CD4-positive, alpha-beta T cell treated with Interleukin-1 beta for 1 hour (primary cell): Measurements from ENCODE around the gene NGDN.

Experiments
- DNase-seq, 2 donors: peaks; one replicate each; pipeline ENCODE4 v3.0.0-alpha.2; 2020 to 2022

The NGDN gene

DNA sequence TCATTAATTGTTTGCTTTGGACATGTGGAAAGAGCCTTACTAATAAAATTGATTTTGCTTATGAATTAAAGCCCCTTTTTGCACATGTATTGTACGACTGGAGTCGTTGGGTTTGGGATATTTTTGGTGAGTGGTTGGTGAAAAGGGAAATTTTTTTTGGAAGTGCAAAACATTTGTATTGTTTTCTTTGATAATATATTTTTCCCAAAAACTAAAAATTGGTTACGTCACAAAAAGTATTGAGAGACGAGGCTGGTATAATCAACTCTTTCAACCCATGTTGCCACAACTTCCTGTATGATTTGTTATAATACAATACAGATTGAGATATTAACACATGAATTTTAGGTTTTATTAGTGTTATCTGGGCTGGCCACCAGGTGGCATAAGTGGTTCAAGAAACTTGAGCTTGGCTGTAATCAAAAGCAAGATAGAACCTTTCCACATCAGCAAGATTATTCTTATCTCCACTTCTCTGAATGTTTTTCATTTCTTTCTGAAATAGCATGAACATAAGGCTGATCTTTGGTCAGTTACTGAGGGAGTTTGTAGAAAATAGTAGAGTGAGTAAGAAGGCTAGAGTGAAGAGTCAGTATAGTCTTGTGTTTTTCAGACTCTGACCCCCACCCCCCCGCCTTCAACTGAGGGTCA is 8.7 kb downstream of the NGDN start:
- DNase-seq, result peak; percentile 60 to 79

DNA sequence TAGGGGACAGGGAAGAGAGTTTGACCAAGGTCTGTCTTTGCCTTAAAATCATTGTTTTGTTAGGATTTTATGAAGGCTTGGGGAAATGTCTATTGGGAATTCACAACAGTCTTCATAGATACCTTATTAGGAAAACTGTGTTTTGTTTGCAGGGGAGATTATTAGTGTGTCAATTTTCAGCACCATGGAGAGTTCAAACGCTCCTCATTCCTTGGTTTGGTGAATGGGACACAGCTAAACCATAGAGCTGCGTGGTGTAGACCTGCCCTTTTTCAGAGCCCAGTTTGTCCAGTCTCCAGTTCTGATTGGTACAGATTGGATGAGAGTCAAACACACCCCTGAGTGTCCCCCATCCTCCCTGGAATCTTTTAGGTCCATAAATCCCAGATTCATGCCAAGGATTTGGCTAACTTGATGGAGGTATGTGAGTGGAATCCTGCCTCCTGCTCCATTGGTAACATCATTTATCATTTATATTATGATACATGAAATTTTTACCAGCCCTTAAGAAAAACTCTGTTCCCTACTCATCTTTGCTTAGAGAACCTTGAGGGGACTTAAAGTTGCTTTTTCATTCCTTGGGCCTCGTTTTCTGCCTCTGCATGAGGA is 12.0 kb downstream of the NGDN start:
- DNase-seq, result no peak

DNA sequence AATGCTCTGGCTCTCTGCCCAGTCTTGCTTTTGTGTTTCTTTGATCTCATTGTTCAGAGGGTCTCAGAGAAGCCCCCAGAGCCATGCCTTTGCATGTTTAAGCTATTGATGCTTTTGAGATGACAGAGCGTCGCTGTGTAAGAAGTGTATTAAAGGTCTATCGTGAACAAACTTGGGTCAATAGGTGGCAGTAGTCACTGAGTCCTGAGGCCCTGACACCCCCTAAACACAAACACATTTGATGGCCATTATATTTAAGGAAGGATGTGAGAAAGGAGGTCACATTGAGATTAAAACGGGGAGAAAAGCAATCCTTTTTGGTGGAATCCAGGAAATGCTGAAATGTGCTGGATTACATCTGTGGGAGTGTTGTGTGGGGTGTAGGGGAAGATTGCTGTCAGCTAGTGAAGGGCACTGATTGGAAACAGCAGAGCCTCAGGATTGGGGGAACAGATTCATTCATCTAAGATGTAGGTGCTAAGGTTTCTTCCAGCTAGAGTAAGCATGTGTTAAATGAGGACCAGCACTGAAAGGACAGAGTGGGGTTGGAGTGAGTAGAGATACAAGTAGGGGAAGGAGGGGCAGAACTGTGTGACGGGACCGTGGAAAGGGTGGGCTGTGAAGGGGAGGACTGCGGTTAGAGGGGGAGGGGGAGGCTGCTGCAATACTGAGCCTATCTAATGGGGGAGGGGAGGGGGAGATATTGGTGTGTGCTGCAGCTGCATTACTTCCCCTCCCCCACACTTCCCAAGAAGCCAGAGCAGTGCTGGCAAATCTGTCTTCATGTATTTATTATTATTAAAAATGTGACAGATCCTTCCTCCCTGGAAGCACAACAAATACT is 12.7 kb downstream of the NGDN start:
- DNase-seq, result no peak

DNA sequence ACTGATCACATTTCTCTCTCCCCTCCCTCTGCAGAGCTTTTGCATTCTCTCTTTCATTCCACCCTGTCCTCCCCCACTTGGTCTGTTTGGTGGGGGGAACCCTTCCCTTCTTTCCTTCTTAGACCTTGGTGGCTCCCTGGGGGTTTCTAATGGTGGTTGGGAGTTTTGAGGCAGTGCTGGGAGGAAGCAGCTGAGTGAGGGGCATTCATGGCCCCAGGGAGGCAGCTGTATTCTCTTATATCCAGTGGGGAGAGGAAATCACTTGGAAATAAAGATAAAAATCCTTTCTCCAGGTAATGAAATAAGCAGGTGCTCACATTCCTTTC is 13.3 kb downstream of the NGDN start:
- DNase-seq, result no peak

DNA sequence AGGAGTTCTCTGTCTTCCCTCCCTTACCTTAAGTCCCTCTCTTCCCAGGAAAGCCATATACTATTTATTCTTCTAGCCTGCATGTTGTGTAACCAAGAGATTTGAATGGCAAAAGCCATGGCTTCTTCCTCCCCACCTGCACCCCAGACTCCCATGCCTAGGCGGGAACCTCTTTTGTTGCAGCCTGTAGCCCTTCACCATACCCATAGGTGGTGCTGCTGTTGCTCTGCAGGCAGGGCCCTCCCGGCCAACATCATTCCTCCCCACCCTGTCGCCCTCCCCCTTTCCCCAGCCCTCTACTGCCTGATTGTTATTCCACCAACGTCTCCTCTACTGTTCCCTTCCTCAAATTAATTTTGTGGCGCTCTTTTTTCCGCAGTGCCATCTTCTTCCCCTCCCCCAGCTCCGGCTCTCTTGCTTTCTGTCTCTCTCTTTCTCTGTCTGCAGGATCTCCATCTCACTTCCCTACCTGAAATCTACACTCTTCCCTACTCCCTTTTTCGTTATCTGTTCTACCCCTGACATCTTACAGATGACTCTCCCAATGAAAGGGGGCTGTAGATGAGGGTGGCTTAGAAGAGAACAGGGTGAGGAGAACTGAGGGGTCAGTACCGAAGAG is 13.8 kb downstream of the NGDN start:
- DNase-seq, result no peak

DNA sequence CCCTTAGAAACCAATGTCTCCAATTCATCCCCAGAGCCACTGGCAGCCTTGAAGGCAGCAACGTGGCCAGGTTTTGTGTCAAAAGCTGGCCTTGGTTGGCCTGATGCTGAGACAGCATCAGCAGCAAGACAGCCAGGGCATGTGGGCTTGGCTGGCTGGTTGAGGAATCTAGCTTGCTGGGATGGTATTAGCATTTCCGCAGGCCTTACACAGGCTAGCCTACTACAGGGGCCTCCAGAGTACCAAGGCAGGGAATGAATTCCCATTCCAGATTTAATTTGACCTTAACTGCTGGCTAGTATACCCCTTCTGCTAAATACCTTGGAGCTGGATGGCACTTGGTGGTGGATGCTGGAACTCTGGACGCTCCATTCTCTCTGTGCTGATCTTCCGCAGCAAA is 15.8 kb downstream of the NGDN start:
- no peak for DNase-seq

DNA sequence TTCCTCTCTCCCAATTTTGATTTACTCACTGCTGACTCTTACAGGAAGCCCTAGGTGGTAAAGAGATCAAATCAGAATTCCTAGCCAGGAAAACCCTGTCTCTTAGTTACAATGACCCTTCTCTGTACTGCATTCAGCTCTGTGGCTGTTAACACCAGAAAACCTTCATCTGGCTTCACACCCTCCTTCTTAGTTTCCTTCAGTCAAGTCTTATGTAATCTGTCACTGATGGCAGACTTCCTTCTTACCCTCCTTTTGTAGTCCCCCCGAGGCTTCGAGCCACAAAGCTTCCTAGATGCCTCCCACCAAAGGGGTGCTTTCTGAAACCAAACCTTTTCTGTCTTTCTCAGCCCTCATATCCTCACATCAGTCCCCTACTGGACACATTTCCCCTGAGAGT is 16.5 kb downstream of the NGDN start:
- no peak for DNase-seq

DNA sequence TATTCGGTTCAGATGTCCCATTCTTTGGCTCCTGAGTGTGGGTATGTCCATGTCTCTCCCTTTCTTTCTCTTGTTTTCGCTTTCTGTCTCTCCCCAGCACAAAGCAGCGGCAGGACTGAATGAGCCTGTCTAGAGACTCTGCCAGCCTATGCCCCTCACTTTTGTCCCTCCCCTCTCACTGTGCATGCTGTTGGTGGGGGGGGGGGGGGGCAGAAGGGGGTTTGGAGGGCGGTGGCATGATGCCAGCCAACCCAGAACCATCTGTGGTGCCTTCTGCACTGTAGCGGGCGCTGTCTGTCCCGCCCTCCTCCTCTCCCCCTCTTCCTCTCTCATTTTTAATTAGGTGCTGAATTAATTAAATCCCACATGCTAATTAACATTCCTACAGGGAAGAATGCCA is 17.7 kb downstream of the NGDN start:
- no peak for DNase-seq

DNA sequence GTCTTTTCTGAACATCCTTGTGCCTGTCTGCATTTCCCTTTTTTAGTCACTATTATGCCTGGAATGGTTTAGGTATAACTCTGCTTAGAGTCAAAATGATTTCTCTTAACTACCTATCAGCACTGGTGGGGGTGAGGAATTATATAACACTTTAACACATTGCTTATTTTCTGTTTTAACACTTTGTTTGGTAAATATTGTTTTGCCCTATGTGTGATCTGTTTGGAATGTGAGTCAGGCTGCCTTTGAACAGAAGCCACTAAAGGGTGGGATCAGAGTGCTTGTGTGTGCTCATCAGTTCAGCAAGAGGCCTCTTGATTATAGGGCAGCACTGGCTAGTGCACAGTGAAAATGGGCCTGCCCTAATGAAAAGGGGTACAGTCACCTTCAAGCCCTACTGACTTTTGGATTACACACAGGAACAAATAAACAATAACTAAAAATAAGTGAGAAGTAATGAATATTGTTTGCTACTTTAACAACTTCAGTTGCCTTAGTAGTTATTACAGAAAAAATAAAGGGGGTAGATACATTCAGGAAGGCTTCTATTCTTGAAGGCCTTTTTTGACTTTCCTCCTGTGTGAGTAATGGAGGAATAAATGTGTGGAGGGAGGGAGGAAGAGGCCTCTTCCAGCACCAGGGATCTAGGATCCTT is 23.2 kb downstream of the NGDN start:
- no peak for DNase-seq

DNA sequence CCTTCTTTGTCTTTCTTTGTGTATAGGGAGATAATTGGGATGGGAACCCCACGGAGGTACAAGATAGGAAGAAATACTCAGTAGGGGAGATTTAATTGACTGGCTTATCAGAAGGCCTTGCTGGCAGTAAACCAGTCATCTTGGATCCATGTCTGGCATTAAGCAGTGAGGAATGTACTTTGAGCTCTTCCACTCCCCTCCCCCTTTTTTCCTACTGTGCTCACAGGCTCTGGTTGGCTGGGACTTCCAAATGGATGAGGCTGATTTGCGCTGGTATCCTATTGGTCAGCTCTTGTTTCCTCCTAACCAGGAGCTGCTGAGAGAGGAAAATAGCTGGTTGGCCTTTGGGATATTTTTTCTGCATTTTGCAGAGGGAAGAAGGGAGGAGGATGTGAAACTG is 24.7 kb downstream of the NGDN start:
- DNase-seq, result no peak

DNA sequence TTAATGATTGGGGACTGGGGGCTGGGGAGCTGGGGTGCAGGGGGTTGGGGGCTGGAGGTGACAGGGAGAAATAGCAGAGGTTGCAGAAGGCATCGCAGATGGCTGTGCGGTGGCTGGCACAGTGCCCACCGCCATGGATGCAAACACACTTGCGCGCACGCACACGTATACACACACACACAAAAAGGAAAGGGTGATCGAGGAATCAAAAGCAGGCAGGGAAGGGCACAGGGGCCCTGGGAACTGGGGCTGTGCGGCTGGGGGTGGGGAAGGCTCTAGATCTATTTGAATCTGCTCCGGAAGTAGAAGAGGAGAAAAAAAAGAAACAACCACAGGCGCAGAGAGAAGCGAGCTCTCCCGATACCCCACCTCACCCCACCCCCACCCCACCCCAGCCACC is 42.7 kb downstream of the NGDN start:
- DNase-seq, result no peak

DNA sequence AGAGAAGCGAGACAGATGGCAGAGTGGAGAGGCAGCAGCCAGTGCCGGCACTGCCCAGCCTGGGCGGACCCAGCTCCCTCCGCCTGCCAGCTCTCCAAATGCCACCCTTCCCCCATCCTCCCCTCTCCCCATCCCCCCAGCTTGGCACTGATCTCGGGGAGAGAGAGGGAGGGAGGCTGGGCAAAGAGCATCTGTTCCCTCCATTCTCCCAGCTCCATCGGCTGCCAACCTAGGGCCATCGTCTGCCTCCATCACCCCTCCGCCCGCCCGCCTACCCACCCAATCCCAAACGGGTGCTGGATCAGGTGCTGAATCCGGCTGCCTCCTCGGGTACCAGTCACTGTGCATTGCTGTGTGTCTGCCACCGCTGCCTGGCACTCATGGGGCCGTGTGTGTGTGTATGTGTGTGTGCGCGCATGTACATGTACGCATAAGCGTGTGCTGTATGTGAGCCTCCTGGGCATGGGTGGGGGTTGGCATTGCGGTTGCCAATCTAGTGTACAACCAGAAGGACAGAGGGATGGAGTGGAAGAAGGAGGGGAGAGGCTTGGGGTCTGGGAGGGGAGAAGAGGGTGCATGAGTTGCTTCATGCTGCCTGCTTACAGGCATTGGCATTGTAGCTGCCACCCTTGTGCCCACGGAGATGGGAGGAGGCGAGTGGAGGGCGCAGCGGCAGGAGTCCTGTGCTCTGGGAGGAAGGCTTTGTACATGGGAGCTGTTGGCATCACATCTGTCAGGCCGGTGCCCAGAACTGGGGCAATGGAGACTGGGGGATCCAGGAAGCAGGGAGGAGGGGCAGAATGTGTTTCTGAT is 43.7 kb downstream of the NGDN start:
- no peak for DNase-seq

DNA sequence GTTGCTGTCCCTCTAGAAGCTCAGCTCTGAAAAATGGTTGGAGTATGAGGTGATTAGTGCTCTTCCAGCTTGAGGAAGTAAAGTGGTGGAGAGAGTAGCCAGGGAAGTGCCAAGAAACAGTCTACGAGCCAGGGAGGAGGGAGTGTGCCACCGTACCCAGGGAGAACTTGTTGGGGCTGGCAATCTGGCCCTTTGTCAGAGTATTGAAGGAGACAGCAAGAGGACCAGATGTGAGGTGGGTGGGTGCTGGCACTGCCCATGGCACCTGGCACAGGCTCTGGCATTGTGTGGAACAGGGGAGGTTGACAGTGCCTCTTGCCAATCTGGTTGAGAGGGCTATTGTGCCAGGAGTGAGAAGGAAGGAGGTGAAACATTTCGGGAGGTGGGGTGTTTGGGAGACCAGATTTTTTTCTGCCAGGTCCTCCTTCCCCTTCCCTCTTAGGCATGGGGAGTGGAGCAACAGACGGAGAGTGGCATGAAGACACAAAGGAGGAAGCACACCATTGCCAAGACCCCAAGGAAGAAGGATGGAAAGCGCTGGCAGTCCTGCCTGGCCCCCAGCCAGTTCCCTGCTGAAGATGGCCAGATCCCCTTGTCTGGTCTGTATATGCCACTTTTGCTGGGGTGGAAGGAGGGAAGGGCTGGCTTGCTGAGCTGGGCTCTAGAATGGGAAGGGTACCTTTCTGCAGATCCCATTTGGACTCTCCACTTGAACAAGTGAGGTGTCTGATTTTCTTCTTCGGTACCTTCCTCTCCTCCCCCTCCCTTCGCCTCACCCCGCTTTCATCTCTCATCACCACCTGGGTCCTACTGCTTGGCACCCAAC is 44.5 kb downstream of the NGDN start:
- DNase-seq, result no peak

DNA sequence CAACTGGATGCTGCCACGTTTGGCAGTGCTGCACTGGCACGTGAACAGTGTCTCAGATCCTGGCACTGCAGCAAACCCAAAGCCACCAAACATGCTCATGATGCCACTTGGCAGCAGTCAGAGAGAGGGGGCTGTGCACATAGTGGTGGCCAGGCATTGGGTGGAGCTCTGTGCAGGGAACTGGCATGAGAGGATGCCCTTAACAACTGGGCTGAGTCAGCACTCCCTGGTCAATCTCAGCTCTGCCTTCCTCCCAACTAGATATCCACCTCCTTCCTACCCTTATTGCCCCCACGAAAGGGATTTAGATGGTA is 45.1 kb downstream of the NGDN start:
- DNase-seq, result no peak

DNA sequence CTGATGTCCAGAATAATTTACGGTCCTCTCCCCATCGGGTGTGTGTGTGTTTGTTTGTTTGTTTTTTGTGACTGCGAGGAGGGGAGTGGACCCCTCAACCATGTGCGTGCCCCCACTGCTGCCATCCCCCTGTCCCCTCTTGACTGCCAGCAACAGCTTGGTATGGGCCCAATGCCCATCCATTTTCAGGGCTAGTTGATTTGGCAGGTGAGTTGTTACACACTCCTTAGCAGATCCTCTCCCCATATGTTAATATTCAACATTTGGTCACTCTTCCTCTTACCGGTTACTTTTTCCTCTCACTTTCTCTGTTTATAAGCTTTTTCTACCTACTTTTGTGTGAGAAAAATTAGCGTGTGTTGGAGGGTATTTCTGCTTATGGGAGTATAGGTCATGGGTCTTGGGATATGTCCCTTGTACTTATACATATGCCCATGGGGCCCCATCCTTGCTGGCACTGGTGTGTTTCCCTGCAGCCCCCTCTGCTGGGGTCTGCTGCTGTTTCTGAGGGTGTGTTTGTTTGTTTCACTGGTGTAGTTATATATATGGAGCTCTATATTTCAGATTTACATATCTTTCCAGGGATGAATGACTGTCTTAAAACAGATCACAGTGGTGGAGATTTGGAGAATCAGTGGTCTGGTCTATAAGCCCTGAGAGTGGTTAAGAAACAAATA is 48.3 kb downstream of the NGDN start:
- no peak for DNase-seq

DNA sequence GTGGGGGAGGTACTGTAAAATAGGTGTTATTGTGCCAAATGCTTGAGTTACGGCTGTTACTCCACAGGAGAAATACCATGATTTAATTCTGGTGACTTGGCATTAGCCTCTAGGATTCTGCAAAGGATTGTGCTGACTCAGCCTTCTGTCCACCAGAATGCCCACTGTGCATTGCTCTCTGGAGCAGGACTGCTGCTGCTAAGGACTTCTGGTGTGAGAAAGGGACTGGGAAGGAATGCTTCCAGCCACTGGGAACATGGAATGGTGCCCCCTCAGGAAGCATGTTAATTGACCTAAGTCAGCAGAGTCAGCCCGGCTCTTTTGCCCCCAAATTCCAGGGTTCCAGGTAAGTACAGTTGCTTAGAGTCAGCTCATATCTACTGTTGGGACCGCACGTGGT is 49.2 kb downstream of the NGDN start:
- DNase-seq, result no peak

DNA sequence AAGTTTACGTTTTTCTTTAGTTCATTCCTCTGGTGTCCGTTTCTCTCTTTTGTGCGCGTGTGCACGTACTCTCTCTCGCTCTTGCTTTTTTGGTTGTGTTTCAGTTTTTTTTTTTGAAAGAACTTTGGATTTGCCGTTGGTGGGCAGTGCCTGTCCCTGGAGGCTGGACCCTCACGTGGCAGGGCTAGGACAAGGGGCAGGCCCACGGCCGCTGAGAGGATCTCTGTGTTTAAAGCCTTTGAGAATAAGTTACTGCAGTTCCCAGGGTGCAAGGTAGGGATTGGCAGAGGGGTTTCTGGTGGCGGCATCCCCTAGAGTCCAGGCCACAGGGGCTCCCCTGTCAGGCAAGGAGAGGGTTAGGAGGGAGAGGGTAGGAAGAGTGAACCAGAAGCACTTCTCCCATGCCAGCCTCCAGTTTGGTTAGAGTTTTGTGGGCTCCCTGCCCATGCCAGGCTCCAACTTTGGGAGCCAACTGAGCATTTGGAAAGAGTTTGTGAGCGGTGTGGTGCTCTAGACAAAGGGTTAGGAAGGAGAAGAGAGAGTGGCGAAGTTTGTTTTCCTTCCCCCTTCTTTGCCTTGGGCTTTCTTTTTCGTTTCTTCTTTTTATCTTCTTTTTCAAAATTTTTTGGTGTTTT is 51.5 kb downstream of the NGDN start:
- no peak for DNase-seq

DNA sequence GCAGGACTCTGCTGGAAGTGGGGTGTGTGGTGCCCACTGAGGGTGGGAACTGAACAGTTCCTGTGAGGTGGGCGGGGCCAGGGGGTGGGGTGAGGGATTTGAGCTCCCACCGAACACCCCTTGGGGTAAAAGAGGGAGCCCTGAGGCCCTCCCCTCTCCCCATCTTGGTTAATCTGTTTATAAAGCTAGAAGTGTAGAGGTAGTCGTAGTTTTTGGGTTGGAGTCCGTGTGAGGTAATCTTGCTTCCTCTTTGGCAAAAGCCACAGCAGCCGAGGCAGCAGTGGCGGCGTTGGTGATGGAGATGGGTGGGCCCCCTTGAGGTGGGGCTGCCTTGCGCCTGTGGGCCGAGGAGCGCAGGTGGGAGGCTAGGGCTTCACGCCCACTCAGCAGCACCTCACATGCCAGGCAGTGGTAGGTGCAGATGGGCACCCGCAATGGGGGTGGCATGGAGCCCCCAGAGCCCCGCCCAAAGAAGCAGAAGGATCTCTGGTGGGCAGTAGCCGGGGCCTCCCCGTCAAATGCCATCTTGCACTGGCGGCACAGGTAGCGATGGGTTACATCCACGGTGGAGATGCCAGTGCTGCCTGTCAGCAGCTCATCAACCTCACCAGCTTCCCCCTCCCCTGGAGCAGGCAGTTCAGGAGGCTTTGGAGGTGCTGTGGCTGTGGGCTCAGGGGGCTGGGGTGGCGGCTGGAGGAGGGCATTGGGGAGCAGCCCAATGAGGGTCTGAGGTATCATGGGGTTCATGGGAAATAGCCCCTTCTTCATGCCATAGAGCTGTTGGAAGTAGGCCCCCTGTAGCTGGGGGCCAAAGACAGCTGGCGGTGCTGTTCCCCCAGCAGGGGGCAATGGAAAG is 52.5 kb downstream of the NGDN start:
- DNase-seq, result no peak

DNA sequence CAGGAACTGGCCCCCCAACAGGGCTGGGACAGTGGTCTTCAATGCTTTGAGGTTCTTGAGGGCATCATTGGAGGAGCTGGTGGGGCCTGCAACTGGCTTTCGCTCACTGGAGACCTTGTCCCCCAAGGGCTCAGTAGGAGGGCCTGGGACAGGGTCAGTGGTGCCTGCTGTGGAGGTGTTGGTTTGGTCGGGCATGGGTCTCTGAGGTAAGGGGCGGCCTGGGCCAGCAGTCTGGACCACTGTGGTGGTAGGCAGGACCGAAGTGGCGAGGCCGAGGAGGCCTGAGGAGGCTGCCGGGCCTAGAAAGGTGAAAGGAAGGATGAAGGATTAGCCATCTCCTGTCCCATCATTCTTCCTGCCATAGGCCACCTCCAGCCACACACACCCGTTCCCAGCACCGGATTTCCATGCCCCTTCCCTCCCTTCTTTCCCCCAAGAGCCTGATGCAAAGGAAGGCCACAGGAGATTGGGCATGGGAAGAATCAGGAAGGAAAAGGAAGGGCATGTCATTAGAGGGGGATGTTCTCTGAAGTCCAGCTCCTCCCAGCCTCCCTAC is 53.2 kb downstream of the NGDN start:
- no peak for DNase-seq
